GM04504 (cell line): ENCODE results near the gene EMC6.

Source experiments
- DNase-seq: peaks from one replicate; pipeline ENCODE4 v3.0.0-alpha.2; 2012; ENCODE audit warnings: low read depth

Gene EMC6

DNA sequence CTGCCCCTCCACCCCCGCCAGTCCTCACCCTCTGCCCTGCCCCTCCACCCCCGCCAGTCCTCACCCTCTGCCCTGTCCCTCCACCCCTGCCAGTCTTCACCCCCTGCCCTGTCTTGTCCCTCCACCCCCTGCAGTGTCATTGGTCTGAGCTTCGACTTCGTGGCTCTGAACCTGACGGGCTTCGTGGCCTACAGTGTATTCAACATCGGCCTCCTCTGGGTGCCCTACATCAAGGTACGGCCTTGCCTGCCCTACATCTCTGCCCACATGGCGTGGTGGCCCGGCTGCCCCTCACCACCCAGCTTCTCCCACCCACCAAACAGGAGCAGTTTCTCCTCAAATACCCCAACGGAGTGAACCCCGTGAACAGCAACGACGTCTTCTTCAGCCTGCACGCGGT, 12.3 kb upstream of the EMC6 start:
- DNase-seq, result no peak

DNA sequence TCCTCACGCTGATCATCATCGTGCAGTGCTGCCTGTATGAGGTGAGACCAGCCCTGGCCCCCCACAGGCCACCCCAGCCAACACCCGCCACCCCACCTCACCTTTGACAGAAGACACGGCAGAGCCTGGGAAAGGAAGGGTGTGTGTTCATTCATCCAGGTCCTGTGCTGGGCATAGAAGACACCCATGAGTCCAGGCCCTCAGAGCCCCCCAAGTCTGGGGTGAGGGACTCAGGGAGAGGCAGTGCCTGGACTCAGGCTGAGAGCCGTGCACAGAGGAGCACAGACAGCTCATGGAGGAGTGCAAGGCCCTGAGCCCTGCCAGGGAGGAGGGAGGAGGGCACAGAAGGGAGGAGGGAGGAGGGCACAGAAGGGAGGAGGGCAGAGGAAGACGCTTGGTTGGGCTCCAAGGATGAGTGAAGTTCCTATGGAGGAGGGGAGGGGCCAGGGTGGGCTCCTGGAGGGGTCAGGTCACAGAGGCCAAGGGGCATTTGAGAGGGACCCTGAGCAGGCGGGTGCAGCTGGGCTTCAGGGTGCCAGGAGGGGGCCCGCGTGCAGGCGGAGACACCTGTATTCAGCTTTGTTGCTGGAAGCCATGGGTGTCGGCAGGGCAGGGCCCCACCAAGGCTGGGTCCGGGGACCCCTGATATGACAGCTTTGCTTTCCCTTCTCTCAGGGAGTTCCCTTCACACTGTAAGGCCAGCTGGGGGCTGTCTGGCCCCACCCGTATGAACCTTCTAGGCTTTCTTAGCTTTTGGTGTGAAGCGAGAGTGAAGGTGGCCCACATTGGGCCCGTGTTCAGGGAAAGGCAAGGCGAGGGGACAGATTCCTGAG, 11.6 kb upstream of the EMC6 start:
- no peak for DNase-seq

DNA sequence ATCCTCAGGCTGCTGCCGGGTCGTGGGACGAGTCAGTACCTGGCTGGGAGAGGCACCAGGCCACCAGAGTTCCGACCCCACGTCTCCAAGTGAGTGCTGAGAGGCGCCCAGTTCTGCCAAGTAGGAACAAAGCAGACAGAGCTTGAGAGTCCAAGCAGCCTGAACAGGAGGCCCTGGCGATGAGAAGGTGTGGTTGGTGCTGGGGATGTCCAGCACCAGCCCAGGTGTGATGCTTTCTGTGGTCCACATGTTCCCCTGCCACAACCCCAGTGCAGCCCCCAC, 11.1 kb upstream of the EMC6 start:
- no peak for DNase-seq

DNA sequence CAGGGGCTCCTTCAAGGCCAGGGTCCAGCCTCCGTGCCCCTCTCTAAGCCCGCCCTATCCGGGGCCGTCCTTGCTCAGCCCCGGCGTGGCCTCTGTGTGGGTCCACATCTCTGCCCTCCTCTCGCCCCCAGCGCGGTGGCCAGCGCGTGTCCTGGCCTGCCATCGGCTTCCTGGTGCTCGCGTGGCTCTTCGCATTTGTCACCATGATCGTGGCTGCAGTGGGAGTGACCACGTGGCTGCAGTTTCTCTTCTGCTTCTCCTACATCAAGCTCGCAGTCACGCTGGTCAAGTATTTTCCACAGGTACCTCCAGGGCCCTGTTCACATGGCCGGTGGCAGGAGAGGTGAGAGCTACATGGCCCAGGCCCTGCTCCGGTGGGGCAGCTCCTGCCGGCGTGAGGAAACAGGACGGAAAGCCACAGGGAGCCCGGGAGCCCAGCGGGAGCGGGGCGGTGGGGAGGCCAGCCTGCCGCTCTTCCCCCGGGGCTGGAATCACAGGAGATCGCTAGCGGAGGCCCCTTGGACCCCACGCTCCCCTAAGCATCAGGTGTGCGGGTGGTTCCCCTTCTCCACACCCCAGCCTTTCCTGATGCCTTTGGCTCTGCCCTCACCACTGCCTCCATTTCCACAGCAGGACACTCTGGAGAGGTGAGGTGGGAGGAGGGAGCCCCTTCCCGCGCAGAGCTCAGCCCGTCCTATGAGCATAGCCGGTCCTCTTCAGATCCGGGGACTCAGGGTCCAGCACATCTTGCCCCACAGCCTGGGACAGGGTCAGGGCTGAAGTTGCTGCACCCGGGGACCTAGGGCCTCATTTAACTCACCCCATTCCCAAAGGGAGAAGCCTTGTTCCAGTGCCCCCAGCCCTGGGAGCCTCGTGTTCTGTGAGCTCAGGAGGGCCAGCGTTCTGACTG, 10.5 kb upstream of the EMC6 start:
- DNase-seq, result no peak

DNA sequence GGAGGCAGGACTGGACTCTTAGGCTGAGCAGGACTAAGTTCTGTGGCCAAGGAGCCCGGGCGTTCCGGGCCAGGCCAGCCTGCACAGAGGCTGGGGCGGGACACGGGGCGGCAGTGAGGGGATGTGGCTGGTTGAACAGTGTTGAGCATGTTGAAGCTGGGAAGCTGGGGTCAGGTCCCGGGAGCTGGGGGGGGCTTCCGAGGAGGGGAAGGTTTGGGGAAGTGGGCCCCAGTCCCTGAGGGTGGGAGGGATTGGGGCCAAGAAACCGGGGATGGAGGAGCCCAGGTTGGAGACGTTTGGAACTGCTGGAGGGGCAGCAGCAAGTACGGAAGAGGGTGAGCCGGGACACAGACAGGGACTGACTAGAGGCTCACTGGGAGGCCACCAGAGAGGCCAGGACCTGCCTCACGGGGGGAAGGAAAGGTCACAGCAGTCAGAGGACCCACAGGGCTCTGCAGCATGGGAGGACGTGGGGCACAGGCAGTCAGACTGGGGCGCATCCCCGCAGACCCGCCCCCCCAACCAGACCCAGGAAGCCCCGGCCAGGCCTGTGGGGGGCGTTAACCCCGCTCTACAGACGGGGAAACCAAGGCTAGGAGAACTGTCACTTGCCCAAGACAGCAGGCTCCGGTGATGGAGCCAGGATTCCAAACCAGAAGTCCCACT, 9.7 kb upstream of the EMC6 start:
- no peak for DNase-seq

DNA sequence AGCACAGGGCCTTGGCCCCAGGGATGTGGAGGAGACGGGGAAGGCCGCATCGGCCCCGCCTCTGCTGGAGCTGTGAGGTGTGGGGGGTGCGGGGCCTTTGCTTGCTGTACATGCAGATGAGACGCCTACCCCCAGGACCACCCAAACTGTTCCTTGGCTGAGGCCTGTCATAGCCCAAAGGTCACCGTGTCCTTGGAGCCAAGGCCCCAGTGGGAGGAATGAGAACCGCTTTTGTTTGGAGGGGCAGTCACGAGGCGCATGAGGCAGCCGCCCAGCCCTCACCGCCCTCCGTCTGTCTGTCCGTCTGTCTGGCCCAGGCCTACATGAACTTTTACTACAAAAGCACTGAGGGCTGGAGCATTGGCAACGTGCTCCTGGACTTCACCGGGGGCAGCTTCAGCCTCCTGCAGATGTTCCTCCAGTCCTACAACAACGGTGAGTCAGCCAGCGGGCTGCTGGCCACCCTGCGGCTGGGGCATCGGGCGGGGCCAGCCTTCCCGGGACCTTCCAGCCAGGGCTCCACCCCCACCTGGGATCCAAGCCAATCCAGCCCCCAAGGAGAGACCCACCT, 9.0 kb upstream of the EMC6 start:
- DNase-seq, result peak; percentile 81

DNA sequence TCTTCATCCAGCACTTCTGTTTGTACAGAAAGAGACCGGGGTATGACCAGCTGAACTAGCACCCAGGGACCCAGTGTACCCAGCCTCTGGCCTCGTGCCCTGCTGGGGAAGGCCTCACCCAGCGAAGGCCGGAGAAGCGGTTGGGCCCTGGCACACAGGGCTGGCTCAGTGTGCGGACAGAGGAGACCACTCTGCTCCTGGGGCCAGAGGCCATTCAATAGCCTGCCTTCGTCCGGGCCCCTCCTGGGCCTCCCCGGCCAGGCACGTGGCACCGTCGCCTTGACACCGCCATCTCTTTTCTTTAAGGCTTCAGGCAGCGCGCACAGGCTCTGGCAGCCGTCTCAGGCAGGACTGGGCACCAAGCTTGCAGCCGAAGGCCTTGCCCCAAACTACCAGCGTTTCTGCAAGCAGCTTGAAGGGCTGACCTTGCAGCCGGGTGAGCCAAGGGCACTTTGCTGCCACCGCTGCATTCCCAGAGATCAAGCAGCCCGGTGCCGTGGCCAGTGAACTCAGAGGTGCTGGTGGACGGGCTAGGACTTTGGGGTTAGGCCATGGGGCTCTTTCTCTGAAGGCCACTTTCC, 8.2 kb upstream of the EMC6 start:
- no peak for DNase-seq

DNA sequence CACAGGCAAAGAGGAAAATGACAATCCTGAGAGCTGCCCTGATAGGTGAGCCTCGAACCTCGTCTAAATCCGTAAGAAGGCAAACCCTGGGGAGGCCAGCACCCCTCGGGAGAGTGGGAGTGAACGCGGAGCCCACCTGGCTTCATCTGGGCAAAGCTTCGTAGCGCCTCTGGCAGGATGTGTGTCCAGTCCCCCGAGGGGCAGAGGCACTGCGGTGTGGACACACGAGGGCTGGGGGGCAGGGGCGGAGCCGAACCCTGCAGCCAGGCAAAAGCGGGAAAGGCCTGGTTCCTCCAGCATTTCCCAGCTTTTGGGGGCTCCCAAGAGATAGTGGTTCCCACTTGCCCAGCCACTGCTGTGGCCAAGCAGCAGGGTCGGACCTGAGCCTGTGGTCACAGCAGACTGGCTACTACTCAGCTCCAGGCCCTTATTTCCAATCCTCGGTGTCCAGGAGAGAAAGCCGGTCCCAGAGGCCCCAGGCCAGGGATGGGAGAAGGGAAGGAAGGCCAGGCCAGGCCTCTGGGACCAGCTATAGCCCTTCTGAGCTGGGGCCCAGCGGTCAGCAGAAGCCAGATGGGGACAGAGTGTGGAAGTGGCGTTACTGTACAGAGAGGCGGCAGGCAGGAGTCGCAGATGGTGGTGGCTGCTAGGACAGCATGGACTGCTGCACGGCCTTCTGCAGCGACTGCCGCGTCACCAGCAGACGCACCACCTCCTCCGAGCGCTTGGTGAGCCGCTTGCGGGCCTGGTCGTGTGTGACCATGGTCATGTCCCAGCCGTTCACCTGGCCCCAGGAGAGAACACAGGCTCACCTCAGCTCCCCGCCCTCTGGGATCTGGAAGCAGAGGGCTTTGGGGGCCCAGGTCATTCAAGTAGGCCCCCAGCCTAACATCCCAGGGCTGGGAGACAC, 5.3 kb upstream of the EMC6 start:
- DNase-seq, result no peak

DNA sequence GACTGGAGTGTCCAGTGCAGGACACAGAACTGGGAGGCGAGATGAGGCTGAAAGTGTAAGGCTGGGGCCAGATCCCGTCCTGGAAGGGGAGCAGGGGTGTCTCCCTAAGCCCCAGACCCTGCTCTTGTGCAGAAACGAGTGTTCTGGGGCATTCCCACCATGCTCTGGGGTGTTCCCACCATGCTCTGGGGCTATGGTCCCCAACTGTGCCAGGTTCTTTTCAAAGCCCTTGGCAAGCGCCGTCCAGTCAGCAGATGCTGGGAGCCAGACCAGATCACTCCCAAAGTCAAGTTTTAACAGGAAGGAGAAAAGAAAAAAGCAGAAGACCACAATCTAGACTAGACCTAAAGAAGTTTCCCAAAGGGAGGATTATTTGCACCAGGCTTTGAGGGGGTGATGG, 2.8 kb upstream of the EMC6 start:
- no peak for DNase-seq

DNA sequence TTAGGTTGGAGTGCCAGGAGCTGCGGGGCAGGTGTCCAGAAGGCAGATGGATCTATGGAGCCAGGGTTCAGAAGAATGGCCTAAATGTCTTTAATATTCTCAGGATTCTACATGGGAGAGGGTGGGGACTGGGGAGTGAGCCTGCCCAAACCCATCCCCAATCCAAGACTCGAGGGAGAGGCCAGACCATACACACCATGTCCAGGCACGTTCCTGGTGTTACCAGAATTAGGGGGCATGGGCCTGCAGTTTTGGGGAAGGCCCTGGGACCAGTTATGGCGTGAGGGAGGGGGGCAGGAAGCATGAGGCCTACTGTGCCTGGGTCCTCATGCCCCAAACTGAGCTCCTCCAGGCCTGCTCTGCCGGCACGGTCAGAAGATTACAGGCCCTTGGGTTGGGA, 2.1 kb upstream of the EMC6 start:
- DNase-seq, result no peak

DNA sequence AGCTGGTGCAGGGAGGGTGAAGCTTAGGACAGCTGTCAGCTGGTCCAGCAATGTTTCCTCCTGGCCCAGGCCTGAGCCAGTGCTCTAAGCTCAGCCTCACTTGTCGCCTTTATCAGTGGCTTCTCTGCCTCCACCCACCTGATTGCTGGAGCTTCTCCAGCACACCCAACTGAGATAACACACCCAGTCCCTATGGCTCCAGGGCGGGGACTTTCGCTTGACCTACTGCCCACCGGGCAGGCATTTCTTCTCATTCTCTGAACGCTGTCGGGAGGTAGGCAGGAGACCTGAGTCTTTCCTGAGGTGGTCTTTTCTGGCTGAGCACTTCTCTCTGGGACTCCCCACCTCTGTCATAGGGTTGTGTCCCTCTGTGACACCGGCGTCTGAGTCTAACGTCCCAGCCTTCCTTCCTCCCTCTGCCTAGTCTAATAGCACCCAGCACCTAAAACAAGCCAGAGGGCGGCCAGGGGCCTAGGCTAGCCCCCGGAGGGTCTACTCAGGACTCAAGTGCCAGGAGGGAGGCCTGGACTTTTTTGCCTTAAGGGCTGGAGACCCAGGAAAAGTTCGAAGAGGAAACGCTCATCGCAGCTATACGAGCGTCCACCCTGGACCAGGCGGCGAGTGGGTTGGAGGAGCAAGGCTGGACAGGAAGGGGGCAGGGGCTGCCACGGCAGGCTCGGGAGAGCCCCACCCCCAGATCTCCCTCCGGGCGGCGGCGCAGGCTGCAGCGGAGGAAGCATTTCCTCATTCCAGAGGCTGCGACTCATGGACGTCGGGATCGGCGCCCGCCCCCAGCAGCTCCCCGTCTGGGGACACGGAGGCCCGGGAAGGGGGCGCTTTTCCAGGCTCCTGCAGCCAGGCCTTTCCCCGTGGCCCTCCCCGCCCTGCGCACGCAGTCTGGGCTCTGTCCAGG, 990 bp upstream of the EMC6 start:
- peak; percentile 84 for DNase-seq

DNA sequence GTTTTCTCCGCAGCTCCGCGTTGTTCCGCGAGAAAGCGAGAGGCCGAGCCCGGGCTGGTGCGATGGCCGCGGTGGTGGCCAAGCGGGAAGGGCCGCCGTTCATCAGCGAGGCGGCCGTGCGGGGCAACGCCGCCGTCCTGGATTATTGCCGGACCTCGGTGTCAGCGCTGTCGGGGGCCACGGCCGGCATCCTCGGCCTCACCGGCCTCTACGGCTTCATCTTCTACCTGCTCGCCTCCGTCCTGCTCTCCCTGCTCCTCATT, 404 bp downstream of the EMC6 start:
- DNase-seq, result no peak

DNA sequence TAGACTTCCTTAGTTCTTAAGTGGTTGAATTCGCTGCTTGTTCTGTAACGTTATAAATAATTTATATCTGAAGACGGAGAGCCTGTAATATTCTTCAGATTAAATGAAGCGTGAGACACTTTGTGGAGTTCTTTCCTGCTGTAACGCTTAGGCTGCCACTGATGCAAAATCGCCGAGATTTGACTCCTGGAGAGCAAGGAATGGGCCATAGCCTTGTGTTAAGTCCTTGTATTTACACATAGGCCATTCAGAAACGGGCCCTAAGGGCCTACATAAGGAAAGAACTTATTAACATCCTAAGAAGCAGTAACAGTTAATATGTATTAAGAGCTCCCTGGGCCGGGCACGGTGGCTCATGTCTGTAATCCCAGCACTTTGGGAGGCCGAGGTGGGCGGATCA, 936 bp downstream of the EMC6 start:
- DNase-seq, result no peak

DNA sequence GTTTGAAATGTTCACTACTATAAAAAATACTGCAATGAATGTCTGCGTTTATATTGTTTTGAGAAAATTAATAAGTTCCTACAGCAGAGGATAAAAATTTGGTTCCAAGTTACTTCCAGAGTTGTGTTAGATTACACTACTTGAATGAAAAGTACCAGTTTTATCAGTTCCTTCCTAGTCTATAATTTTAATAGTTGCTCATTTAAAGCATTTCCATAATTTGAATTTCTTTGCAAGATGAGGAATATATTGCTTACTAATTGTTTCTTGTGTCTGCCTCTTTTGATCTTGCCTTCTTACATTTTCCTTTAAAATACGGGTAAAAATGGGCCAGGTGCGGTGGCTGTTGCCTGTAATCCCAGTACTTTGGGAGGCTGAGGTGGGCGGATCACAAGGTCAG, 4.0 kb downstream of the EMC6 start:
- DNase-seq, result no peak

DNA sequence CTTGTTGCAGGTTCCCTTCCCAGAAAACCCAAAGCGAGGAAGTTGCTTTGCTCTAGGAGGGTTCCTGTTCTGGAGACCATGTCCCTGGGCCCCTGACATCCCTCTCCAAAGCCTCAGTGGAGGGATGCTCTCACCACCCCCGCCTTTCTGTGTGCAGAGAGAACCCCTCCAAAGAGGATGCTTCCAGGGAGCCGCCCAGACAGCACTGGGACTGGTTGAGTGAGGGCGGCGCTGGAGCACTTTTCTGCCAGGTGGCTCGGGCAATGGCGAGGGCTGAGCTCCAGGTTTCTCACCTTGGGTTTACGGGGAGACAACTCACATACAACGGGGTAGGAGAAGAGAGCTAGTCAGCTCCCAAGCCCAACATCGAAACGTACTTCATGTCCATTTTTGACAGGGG, 7.3 kb downstream of the EMC6 start:
- no peak for DNase-seq

DNA sequence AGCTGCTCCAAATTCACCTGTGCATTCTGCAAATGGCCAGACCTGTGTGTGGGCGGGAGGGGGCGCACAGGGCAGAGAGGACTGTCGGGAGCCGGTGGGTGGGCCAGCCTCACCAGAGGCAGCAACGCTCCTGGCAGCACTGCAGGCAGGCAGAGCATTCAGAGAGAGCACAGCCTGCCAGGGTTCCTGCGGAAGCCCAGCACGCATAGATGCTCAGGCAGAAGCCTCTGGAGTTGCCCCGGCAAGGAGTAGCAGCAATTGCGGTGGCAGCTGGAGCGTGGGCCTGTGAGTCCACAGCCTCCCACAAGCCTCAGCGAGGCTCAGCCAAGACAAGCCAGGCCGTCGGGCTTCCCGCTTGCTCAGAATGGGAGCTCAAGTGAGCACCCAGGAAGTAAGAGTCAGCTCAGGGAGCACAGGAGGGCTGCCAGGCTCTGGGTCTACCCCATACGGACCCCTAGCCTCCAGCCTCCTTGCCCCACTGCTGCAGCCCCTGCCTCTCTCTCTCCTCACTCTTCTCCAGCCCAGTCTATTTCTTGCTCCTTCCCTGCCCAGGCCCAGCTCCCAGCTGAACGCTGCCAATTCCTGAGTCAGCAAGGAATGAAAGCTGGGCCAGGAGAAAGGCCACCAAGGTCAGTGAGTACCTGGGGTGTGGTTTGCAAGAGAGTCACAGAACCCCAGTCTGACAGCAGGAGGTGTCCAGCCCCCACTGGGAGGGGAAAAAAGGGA, 9.6 kb downstream of the EMC6 start:
- DNase-seq, result no peak

DNA sequence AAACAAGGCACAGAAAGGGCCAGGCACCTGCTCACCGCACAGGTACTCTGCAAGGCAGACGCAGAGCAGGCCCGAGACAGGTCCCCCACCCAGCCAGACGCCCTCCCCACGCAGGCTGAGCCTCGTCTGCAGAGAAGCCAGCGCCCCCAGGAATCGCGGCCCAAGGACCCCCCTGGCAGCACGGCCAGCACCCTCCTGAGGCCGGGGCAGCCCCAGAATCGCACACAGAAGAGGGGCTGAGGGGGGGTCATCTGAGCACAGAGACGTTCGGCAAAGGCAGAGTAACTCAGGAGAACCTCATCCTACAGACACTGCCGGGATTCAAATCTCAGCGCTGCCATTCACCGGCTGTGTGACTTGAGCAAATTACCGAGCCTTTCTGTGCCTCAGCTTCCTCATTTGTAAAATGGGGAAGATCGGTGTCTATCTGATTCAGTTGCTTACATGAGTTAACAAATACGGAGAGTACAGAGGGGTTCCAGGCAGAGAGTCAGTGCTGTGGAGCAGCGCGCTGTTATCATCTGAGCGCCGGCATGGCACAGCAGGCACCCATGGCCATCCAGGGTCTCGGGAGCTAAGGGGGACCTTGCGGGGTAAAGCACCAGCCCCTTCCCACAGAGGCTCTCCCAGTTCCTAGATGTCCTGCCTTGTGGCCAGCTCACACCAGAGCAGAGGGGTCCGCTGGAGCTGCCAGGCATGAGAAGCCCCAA, 10.4 kb downstream of the EMC6 start:
- DNase-seq, result no peak

DNA sequence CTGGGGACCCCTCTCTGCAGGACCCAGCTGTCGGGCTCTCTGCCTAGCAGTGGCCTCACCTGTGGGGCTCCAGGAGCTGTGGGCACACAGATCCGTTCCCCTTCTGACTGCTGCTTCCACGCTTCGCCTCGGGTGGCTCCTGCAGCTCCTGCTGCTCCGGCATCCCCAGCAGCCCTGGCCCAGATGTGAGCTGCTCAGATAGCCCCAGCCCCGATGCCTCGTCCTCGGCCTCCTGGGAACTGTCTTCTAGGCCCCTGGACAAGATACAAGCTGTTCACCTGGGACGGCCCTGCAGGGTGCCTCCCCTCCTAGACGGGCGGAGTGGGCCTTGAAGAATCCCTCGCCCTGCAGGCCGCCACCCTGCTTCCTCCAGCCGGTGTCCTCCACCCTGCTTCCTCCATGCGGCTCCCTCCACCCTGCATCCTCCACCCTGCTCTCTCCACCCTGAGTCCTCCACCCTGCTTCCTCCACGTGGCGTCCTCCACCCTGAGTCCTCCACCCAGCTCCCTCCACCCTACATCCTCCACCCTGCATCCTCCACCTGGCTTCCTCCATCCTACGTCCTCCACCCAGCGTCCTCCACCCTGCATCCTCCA, 11.0 kb downstream of the EMC6 start:
- DNase-seq, result no peak

DNA sequence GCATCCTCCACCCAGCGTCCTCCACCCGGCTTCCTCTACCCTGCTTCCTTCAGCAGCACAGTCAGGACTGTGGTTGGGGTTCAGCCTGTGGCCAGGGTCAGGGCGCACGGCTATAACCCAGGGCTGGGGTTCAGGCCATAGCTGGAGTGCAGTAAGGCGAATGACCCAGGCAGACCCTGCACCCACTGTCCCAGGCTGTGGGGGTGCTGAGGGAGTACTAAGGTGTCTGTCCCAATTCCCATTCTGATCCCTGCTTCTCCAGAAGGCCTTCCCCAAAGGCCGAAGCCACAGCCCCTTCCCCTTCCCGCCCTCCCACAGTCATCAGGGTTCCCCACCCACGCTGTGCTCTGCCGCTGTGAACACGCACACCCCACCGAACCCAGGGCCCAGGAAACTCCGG, 12.4 kb downstream of the EMC6 start:
- no peak for DNase-seq
